Stimulated activated CD8-positive, alpha-beta memory T cell treated with anti-CD3 and anti-CD28 coated beads, Interleukin-15, amount 100 ng/mL, for 48 hours (primary cell): ENCODE results near the gene AMIGO3.
"Not testable (repeated sequence)": the region's sequence is repeated elsewhere in the genome, so short reads cannot be mapped to it uniquely, and the experiment has no call there.

ENCODE experiments used
- DNase-seq, 2 donors: peaks; one replicate each; pipeline ENCODE4 v3.0.0-alpha.2; 2020; ENCODE audit warnings: low read depth in 2 of 2

The AMIGO3 gene

GRCh38 chr3:49719214-49719884, at the start of gene AMIGO3:
Gene AMIGO3 (minus strand): TSS chr3:49719684. CDS start chr3:49719465, 219 bp downstream.
- DNase-seq, result peak; percentile 86 to 89

- DNase-seq, result no peak
These were observed 44.5 kb upstream of the AMIGO3 start for GRCh38 chr3:49763981-49764380.

- DNase-seq, result no peak
These were observed 42.2 kb upstream of the AMIGO3 start for GRCh38 chr3:49761661-49762060.

GRCh38 chr3:49759226-49759625, 39.7 kb upstream of the AMIGO3 start:
- DNase-seq, result no peak

- DNase-seq, result no peak
These were observed 37.7 kb upstream of the AMIGO3 start for GRCh38 chr3:49757197-49757596.

GRCh38 chr3:49756036-49756435, 36.6 kb upstream of the AMIGO3 start:
- no peak for DNase-seq

GRCh38 chr3:49754536-49754935, 35.1 kb upstream of the AMIGO3 start:
- DNase-seq, result no peak

- no peak for DNase-seq
These were observed 32.0 kb upstream of the AMIGO3 start for GRCh38 chr3:49751501-49751900.

GRCh38 chr3:49750056-49750455, 30.6 kb upstream of the AMIGO3 start:
- no peak for DNase-seq

GRCh38 chr3:49748874-49749273, 29.4 kb upstream of the AMIGO3 start:
- DNase-seq, result not testable (repeated sequence)

GRCh38 chr3:49747792-49748480, 28.5 kb upstream of the AMIGO3 start:
- DNase-seq, result no peak

GRCh38 chr3:49745986-49746385, 26.5 kb upstream of the AMIGO3 start:
- DNase-seq, result no peak

GRCh38 chr3:49740427-49740826, 20.9 kb upstream of the AMIGO3 start:
- DNase-seq, result no peak

- DNase-seq, result no peak
These were observed 18.7 kb upstream of the AMIGO3 start for GRCh38 chr3:49738067-49738713.

GRCh38 chr3:49734752-49735151, 15.3 kb upstream of the AMIGO3 start:
- no peak for DNase-seq

GRCh38 chr3:49733551-49733950, 14.1 kb upstream of the AMIGO3 start:
- no peak for DNase-seq

GRCh38 chr3:49732597-49732996, 13.1 kb upstream of the AMIGO3 start:
- no peak for DNase-seq

GRCh38 chr3:49729966-49730609, 10.6 kb upstream of the AMIGO3 start:
- no peak for DNase-seq

- DNase-seq, result no peak
These were observed 8.5 kb upstream of the AMIGO3 start for GRCh38 chr3:49727924-49728361.

GRCh38 chr3:49727154-49727923, 7.9 kb upstream of the AMIGO3 start:
- no peak for DNase-seq

- DNase-seq, result no peak
These were observed 6.6 kb upstream of the AMIGO3 start for GRCh38 chr3:49725906-49726681.
